Stimulated activated naive CD8-positive, alpha-beta T cell treated with anti-CD3 and anti-CD28 coated beads, Interleukin-15, Interleukin-2, amounts not matched to agents 100 ng/mL and 50 ng/mL, for 24 hours (primary cell): ENCODE measurements around the gene RGMA.
A peak's percentile ranks its signal among the peaks of the same experiment; 100 is the strongest.

ENCODE experiments used
- H3K27ac Mint-ChIP-seq: one replicate; pipeline ENCODE4 v1.8.0; 2021; ENCODE audit warnings: mild to moderate bottlenecking, mixed read lengths
- H3K27me3 Mint-ChIP-seq: one replicate; pipeline ENCODE4 v1.8.0; 2021; ENCODE audit warnings: mixed read lengths
- H3K36me3 Mint-ChIP-seq: one replicate; pipeline ENCODE4 v1.8.0; 2021; ENCODE audit warnings: low read depth, mixed read lengths
- H3K4me1 Mint-ChIP-seq: one replicate; pipeline ENCODE4 v1.8.0; 2021; ENCODE audit warnings: low read depth, mixed read lengths
- H3K4me3 Mint-ChIP-seq: one replicate; pipeline ENCODE4 v1.8.0; 2021; ENCODE audit warnings: mild to moderate bottlenecking, mixed read lengths
- H3K9me3 Mint-ChIP-seq: one replicate; pipeline ENCODE4 v1.8.0; 2021; ENCODE audit warnings: mixed read lengths

Gene RGMA

GRCh38 chr15:93050648-93051047 lies 38.4 kb downstream of the RGMA start:
- H3K9me3 Mint-ChIP-seq: peaks cover 8% of the 10 kb centered on the region
- no peaks in the 10 kb centered on the region for H3K27me3 Mint-ChIP-seq
- H3K36me3 Mint-ChIP-seq: no peaks in the 10 kb centered on the region
- H3K27ac Mint-ChIP-seq: no peak overlapping the region
- no peak overlapping the region for H3K4me3 Mint-ChIP-seq
- peaks cover 9% of the 10 kb centered on the region for H3K4me1 Mint-ChIP-seq

- Mint-ChIP-seq H3K9me3 (peaks cover 8% of the 10 kb centered on the region), H3K27ac (no peak overlapping the region), H3K27me3 (no peaks in the 10 kb centered on the region), H3K36me3 (no peaks in the 10 kb centered on the region), H3K4me1 (peaks cover 9% of the 10 kb centered on the region), H3K4me3 (no peak overlapping the region)
Observed at GRCh38 chr15:93049914-93050578, 39.0 kb downstream of the RGMA start.

- H3K9me3 Mint-ChIP-seq: peaks cover 8% of the 10 kb centered on the region
- no peaks in the 10 kb centered on the region for H3K36me3 Mint-ChIP-seq
- no peak overlapping the region for H3K27ac Mint-ChIP-seq
- H3K4me3 Mint-ChIP-seq: no peak overlapping the region
- H3K4me1 Mint-ChIP-seq: peaks cover 9% of the 10 kb centered on the region
- H3K27me3 Mint-ChIP-seq: no peaks in the 10 kb centered on the region
Observed at GRCh38 chr15:93049233-93049632, 39.8 kb downstream of the RGMA start.

GRCh38 chr15:93048759-93049161 lies 40.3 kb downstream of the RGMA start:
- peaks cover 9% of the 10 kb centered on the region for H3K4me1 Mint-ChIP-seq
- H3K36me3 Mint-ChIP-seq: no peaks in the 10 kb centered on the region
- no peak overlapping the region for H3K27ac Mint-ChIP-seq
- H3K9me3 Mint-ChIP-seq: peaks cover 8% of the 10 kb centered on the region
- H3K27me3 Mint-ChIP-seq: no peaks in the 10 kb centered on the region
- H3K4me3 Mint-ChIP-seq: no peak overlapping the region

- H3K4me1 Mint-ChIP-seq: peaks cover 9% of the 10 kb centered on the region
- no peaks in the 10 kb centered on the region for H3K27me3 Mint-ChIP-seq
- no peak overlapping the region for H3K4me3 Mint-ChIP-seq
- no peak overlapping the region for H3K27ac Mint-ChIP-seq
- H3K9me3 Mint-ChIP-seq: peaks cover 8% of the 10 kb centered on the region
- no peaks in the 10 kb centered on the region for H3K36me3 Mint-ChIP-seq
Observed at GRCh38 chr15:93048426-93048721, 40.6 kb downstream of the RGMA start.

- peaks cover 8% of the 10 kb centered on the region for H3K9me3 Mint-ChIP-seq
- H3K27me3 Mint-ChIP-seq: no peaks in the 10 kb centered on the region
- H3K4me3 Mint-ChIP-seq: no peak overlapping the region
- H3K27ac Mint-ChIP-seq: peak overlapping the region; percentile 63
- no peaks in the 10 kb centered on the region for H3K36me3 Mint-ChIP-seq
- H3K4me1 Mint-ChIP-seq: peaks cover 9% of the 10 kb centered on the region
Observed at GRCh38 chr15:93047621-93048425, 41.2 kb downstream of the RGMA start.

- H3K4me3 Mint-ChIP-seq: no peak overlapping the region
- no peak overlapping the region for H3K27ac Mint-ChIP-seq
- no peaks in the 10 kb centered on the region for H3K36me3 Mint-ChIP-seq
- peaks cover 8% of the 10 kb centered on the region for H3K9me3 Mint-ChIP-seq
- peaks cover 9% of the 10 kb centered on the region for H3K4me1 Mint-ChIP-seq
- no peaks in the 10 kb centered on the region for H3K27me3 Mint-ChIP-seq
Observed at GRCh38 chr15:93046721-93047120, 42.3 kb downstream of the RGMA start.

GRCh38 chr15:93046120-93046519 lies 42.9 kb downstream of the RGMA start:
- peaks cover 9% of the 10 kb centered on the region for H3K4me1 Mint-ChIP-seq
- no peaks in the 10 kb centered on the region for H3K36me3 Mint-ChIP-seq
- no peak overlapping the region for H3K4me3 Mint-ChIP-seq
- H3K27me3 Mint-ChIP-seq: no peaks in the 10 kb centered on the region
- no peak overlapping the region for H3K27ac Mint-ChIP-seq
- H3K9me3 Mint-ChIP-seq: peaks cover 8% of the 10 kb centered on the region

- peaks cover 9% of the 10 kb centered on the region for H3K4me1 Mint-ChIP-seq
- H3K36me3 Mint-ChIP-seq: no peaks in the 10 kb centered on the region
- H3K27ac Mint-ChIP-seq: no peak overlapping the region
- peaks cover 8% of the 10 kb centered on the region for H3K9me3 Mint-ChIP-seq
- no peak overlapping the region for H3K4me3 Mint-ChIP-seq
- no peaks in the 10 kb centered on the region for H3K27me3 Mint-ChIP-seq
Observed at GRCh38 chr15:93045191-93045785, 43.7 kb downstream of the RGMA start.

GRCh38 chr15:93044301-93045190 lies 44.5 kb downstream of the RGMA start:
- Mint-ChIP-seq H3K27me3 (no peaks in the 10 kb centered on the region), H3K36me3 (no peaks in the 10 kb centered on the region), H3K9me3 (peaks cover 8% of the 10 kb centered on the region), H3K4me1 (peaks cover 9% of the 10 kb centered on the region), H3K27ac (no peak overlapping the region), H3K4me3 (no peak overlapping the region)

- H3K4me3 Mint-ChIP-seq: no peak overlapping the region
- H3K9me3 Mint-ChIP-seq: peaks cover 8% of the 10 kb centered on the region
- no peaks in the 10 kb centered on the region for H3K36me3 Mint-ChIP-seq
- no peaks in the 10 kb centered on the region for H3K27me3 Mint-ChIP-seq
- H3K4me1 Mint-ChIP-seq: peaks cover 9% of the 10 kb centered on the region
- H3K27ac Mint-ChIP-seq: no peak overlapping the region
Observed at GRCh38 chr15:93043621-93044300, 45.2 kb downstream of the RGMA start.

- Mint-ChIP-seq H3K36me3 (no peaks in the 10 kb centered on the region), H3K27me3 (no peaks in the 10 kb centered on the region), H3K4me1 (peaks cover 4% of the 10 kb centered on the region), H3K4me3 (no peak overlapping the region), H3K27ac (no peak overlapping the region), H3K9me3 (peaks cover 8% of the 10 kb centered on the region)
Observed at GRCh38 chr15:93042691-93043378, 46.2 kb downstream of the RGMA start.

GRCh38 chr15:93042211-93042610 lies 46.8 kb downstream of the RGMA start:
- H3K9me3 Mint-ChIP-seq: peaks cover 8% of the 10 kb centered on the region
- H3K27ac Mint-ChIP-seq: no peak overlapping the region
- no peak overlapping the region for H3K4me3 Mint-ChIP-seq
- H3K4me1 Mint-ChIP-seq: no peaks in the 10 kb centered on the region
- no peaks in the 10 kb centered on the region for H3K36me3 Mint-ChIP-seq
- H3K27me3 Mint-ChIP-seq: no peaks in the 10 kb centered on the region

- Mint-ChIP-seq H3K4me1 (peaks cover under 1% of the 10 kb centered on the region), H3K27me3 (no peaks in the 10 kb centered on the region), H3K4me3 (no peak overlapping the region), H3K36me3 (no peaks in the 10 kb centered on the region), H3K27ac (no peak overlapping the region), H3K9me3 (peaks cover 3% of the 10 kb centered on the region)
Observed at GRCh38 chr15:93041159-93041547, 47.9 kb downstream of the RGMA start.
